WTC11 (cell line): ENCODE results near the gene RUNX1. TPM values are rescaled to one million over a fixed set of nuclear protein-coding genes. Genes with fewer than 3 reads are reported as not detected.

ENCODE experiments used
- ATAC-seq: fragments of 200-7000 bp; cut with Tn5 transposase; 2 replicates; pipeline ENCODE4 v1.10.0; 2021; ENCODE audit warnings: mild to moderate bottlenecking, moderate library complexity
- CTCF ChIA-PET: fragments of 300-600 bp; sonication (Branson Sonifier 250); formaldehyde crosslinking; loops from one replicate; lab custom pipeline; 2021; ENCODE audit warnings: antibody characterized with exemption; lab: Charles Lee
- POLR2A ChIA-PET: fragments of 350-600 bp; sonication (Branson Sonifier 250); formaldehyde crosslinking; loops from one replicate; lab custom pipeline; 2021; ENCODE audit warnings: antibody characterized with exemption; lab: Charles Lee
- DNase-seq: peaks from one replicate; pipeline ENCODE4 v3.0.0; 2021; ENCODE audit warnings: low spot score
- H3K27ac Mint-ChIP-seq: 2 replicates; pipeline ENCODE4 v1.8.0; 2021; ENCODE audit warnings: mixed read lengths
- H3K27me3 Mint-ChIP-seq: 2 replicates; pipeline ENCODE4 v1.8.0; 2021; ENCODE audit warnings: low read depth, mild to moderate bottlenecking, moderate library complexity, mixed read lengths
- H3K36me3 Mint-ChIP-seq: 2 replicates; pipeline ENCODE4 v1.8.0; 2021; ENCODE audit warnings: mixed read lengths
- H3K4me1 Mint-ChIP-seq: 2 replicates; pipeline ENCODE4 v1.8.0; 2022; ENCODE audit warnings: mixed read lengths
- H3K4me3 Mint-ChIP-seq: 2 replicates; pipeline ENCODE4 v1.8.0; 2021; ENCODE audit warnings: mild to moderate bottlenecking, moderate library complexity, mixed read lengths
- H3K9me3 Mint-ChIP-seq: 2 replicates; pipeline ENCODE4 v1.8.0; 2021; ENCODE audit warnings: mixed read lengths
- CREM ChIP-seq: sonication (generic); formaldehyde crosslinking; IDR thresholded peaks from 2 replicates; pipeline ENCODE4 v1.8.1; 2022; ENCODE audit warnings: mild to moderate bottlenecking, missing genetic modification reagents, moderate library complexity
- FOXP1 ChIP-seq: sonication (generic); formaldehyde crosslinking; IDR thresholded peaks from 2 replicates; pipeline ENCODE4 v1.8.0; 2022; ENCODE audit warnings: missing genetic modification reagents, mild to moderate bottlenecking, moderate library complexity, borderline replicate concordance
- GRHL2 ChIP-seq: fragments of 250-450 bp; sonication (Bioruptor Pico); IDR thresholded peaks from 2 replicates; pipeline ENCODE4 v1.8.0; 2022; ENCODE audit warnings: mild to moderate bottlenecking, moderate library complexity; ENCODE audit not compliant: insufficient replicate concordance, severe bottlenecking
- HMGXB4 ChIP-seq: sonication (generic); formaldehyde crosslinking; IDR thresholded peaks from 2 replicates; pipeline ENCODE4 v1.8.1; 2023; ENCODE audit warnings: mild to moderate bottlenecking, moderate library complexity, missing genetic modification reagents
- NFE2L1 ChIP-seq: sonication (generic); formaldehyde crosslinking; IDR thresholded peaks from 2 replicates; pipeline ENCODE4 v1.8.1; 2023; ENCODE audit warnings: missing genetic modification reagents
- NFYB ChIP-seq: sonication (generic); formaldehyde crosslinking; conservative IDR thresholded peaks from 2 replicates; pipeline ENCODE4 v1.8.0; 2022; ENCODE audit warnings: low read depth, missing genetic modification reagents
- RORB ChIP-seq: fragments of 250-450 bp; sonication (Bioruptor Pico); IDR thresholded peaks from 2 replicates; pipeline ENCODE4 v1.9.0; 2021; ENCODE audit warnings: mild to moderate bottlenecking
- SP1 ChIP-seq: sonication (generic); formaldehyde crosslinking; conservative IDR thresholded peaks from 2 replicates; pipeline ENCODE4 v1.8.1; 2022; ENCODE audit warnings: missing genetic modification reagents
- USF1 ChIP-seq: sonication (generic); formaldehyde crosslinking; IDR thresholded peaks from 2 replicates; pipeline ENCODE4 v1.8.0; 2022; ENCODE audit warnings: mild to moderate bottlenecking, missing genetic modification reagents
- ZNF512 ChIP-seq: sonication (generic); formaldehyde crosslinking; IDR thresholded peaks from 2 replicates; pipeline ENCODE4 v1.8.1; 2022; ENCODE audit warnings: missing genetic modification reagents, borderline replicate concordance
- total RNA-seq: library from RNA; stranded (reverse); gene quantifications from 3 replicates; pipeline ENCODE4 v1.2.3, GENCODE V29; 2021
- TF ChIP-seq, protein P1 (sequence below): sonication (generic); formaldehyde crosslinking; IDR thresholded peaks from 2 replicates; pipeline ENCODE4 v1.8.0; 2023; ENCODE audit warnings: missing genetic modification reagents, mild to moderate bottlenecking, borderline replicate concordance

RUNX1 gene
- total RNA-seq, 1 experiment from 2014 or later, result 2.2 TPM

DNA sequence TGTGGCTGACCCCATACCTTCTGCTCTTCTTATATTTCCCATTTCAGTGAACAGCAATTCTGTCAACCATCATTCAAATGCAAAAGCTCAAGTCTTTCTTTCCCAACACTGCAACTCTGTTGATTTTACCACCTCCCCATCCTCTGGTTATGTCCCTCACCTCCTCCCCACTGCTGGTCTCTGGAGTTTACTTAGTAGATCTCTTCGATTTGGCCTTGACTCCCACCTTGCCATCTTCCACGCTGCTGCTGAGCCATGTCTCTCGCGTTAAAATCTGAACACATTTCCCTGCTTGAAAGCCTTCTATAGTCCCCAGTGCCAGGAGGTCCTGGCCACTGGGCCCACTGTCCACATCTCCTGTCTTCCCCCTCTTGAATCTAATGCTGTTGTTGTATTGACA, 125.5 kb downstream of the RUNX1 start:
- ATAC-seq (no peak), DNase-seq (no peak)
- peaks cover 4% of the 10 kb centered on the region; the same call in 1 of the 2 replicates for H3K9me3 Mint-ChIP-seq
- H3K27me3 Mint-ChIP-seq, result no peaks in the 10 kb centered on the region
- H3K36me3 Mint-ChIP-seq, result no peaks in the 10 kb centered on the region
- no peak overlapping the region for H3K27ac Mint-ChIP-seq
- no peak for TF ChIP-seq NFE2L1 (CRISPR knock-in tag)
- no peak for TF ChIP-seq RORB
- TF ChIP-seq HMGXB4 (CRISPR knock-in tag), result no peak
- ChIA-PET POLR2A (interaction anchor here (0.5 kb wide), 1 partner anchor 13 kb away, joined by 3 read pairs; no protein-coding TSS in a partner anchor), CTCF (no interaction called here)
- peaks cover 4% of the 10 kb centered on the region; the same call in 1 of the 2 replicates for H3K4me1 Mint-ChIP-seq
- no peak overlapping the region for H3K4me3 Mint-ChIP-seq

GRCh38 chr21:34923202-34923601, 125.9 kb downstream of the RUNX1 start:
- Mint-ChIP-seq H3K4me3 (no peak overlapping the region), H3K27me3 (no peaks in the 10 kb centered on the region)
- CTCF ChIA-PET, result no interaction called here
- no peak for ATAC-seq
- TF ChIP-seq, protein P1, sequence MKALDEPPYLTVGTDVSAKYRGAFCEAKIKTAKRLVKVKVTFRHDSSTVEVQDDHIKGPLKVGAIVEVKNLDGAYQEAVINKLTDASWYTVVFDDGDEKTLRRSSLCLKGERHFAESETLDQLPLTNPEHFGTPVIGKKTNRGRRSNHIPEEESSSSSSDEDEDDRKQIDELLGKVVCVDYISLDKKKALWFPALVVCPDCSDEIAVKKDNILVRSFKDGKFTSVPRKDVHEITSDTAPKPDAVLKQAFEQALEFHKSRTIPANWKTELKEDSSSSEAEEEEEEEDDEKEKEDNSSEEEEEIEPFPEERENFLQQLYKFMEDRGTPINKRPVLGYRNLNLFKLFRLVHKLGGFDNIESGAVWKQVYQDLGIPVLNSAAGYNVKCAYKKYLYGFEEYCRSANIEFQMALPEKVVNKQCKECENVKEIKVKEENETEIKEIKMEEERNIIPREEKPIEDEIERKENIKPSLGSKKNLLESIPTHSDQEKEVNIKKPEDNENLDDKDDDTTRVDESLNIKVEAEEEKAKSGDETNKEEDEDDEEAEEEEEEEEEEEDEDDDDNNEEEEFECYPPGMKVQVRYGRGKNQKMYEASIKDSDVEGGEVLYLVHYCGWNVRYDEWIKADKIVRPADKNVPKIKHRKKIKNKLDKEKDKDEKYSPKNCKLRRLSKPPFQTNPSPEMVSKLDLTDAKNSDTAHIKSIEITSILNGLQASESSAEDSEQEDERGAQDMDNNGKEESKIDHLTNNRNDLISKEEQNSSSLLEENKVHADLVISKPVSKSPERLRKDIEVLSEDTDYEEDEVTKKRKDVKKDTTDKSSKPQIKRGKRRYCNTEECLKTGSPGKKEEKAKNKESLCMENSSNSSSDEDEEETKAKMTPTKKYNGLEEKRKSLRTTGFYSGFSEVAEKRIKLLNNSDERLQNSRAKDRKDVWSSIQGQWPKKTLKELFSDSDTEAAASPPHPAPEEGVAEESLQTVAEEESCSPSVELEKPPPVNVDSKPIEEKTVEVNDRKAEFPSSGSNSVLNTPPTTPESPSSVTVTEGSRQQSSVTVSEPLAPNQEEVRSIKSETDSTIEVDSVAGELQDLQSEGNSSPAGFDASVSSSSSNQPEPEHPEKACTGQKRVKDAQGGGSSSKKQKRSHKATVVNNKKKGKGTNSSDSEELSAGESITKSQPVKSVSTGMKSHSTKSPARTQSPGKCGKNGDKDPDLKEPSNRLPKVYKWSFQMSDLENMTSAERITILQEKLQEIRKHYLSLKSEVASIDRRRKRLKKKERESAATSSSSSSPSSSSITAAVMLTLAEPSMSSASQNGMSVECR (CRISPR knock-in tag), result no peak
- TF ChIP-seq USF1 (CRISPR knock-in tag) (no peak), NFYB (CRISPR knock-in tag) (no peak), ZNF512 (CRISPR knock-in tag) (no peak)
- TF ChIP-seq, all 79 proteins: peak for 0
- Mint-ChIP-seq H3K9me3 (peaks cover 4% of the 10 kb centered on the region; the same call in 1 of the 2 replicates), H3K36me3 (no peaks in the 10 kb centered on the region), H3K27ac (no peak overlapping the region), H3K4me1 (peaks cover 4% of the 10 kb centered on the region; the same call in 1 of the 2 replicates)
- DNase-seq, result no peak
- POLR2A ChIA-PET, result no interaction called here

GRCh38 chr21:34922479-34922878, 126.6 kb downstream of the RUNX1 start:
- POLR2A ChIA-PET, result no interaction called here
- H3K9me3 Mint-ChIP-seq, result peaks cover 4% of the 10 kb centered on the region; the same call in 1 of the 2 replicates
- no peak overlapping the region for H3K27ac Mint-ChIP-seq
- H3K27me3 Mint-ChIP-seq, result no peaks in the 10 kb centered on the region
- CTCF ChIA-PET, result no interaction called here
- no peak for ATAC-seq
- no peak for DNase-seq
- no peak overlapping the region for H3K4me3 Mint-ChIP-seq
- H3K4me1 Mint-ChIP-seq, result peaks cover 4% of the 10 kb centered on the region; the same call in 1 of the 2 replicates
- H3K36me3 Mint-ChIP-seq, result no peaks in the 10 kb centered on the region
- no peak for TF ChIP-seq GRHL2 (CRISPR knock-in tag)
- no peak for TF ChIP-seq CREM (CRISPR knock-in tag)
- TF ChIP-seq SP1 (CRISPR knock-in tag), result no peak
- no peak for TF ChIP-seq NFYB (CRISPR knock-in tag)
- no peak for TF ChIP-seq FOXP1
